H1 (cell line): ENCODE results near the gene MYCBPAP. TPM values are rescaled to one million over a fixed set of nuclear protein-coding genes. Genes with fewer than 3 reads are reported as not detected.
A peak's percentile ranks its signal among the peaks of the same experiment; 100 is the strongest.

Experiments used
- CTCF ChIA-PET: fragments of 300-600 bp; sonication (Branson Sonifier 250); formaldehyde crosslinking; loops from one replicate; lab custom pipeline; 2021; ENCODE audit not compliant: partially characterized antibody; lab: Charles Lee
- POLR2A ChIA-PET: fragments of 300-600 bp; sonication (Branson Sonifier 250); formaldehyde crosslinking; loops from one replicate; lab custom pipeline; 2021; ENCODE audit warnings: inconsistent platforms; ENCODE audit not compliant: partially characterized antibody; lab: Charles Lee
- DNase-seq, 2 experiments: peaks; one replicate each; pipeline versions ENCODE4 v3.0.0 to v3.0.0-alpha.2; 2010 to 2022; ENCODE audit warnings: low spot score in 2 of 2, low read depth in 1 of 2, mixed read lengths in 1 of 2
- FAIRE-seq: peaks from 2 replicates; lab custom pipeline; 2011; peaks lifted over from hg19 to GRCh38; lab: Jason Lieb, UNC
- H2AFZ ChIP-seq: 2 replicates; pipeline ENCODE4 v1.8.1; 2012; ENCODE audit warnings: low read length, inconsistent platforms
- H2AK5ac ChIP-seq: 2 replicates; pipeline ENCODE4 v1.6.1; 2013; ENCODE audit warnings: low read depth, low read length
- H2BK120ac ChIP-seq: replicated peaks from 2 replicates; pipeline ENCODE3; 2013; ENCODE audit warnings: low read depth, low read length, inconsistent platforms
- H2BK12ac ChIP-seq: 2 replicates; pipeline ENCODE4 v1.6.1; 2013; ENCODE audit warnings: low read depth, low read length
- H2BK15ac ChIP-seq: 2 replicates; pipeline ENCODE4 v1.6.1; 2013; ENCODE audit warnings: low read length
- H2BK20ac ChIP-seq: 2 replicates; pipeline ENCODE4 v1.6.1; 2013; ENCODE audit warnings: low read length
- H2BK5ac ChIP-seq: 2 replicates; pipeline ENCODE4 v1.6.1; 2013; ENCODE audit warnings: low read depth, low read length
- H3K14ac ChIP-seq: 2 replicates; pipeline ENCODE4 v1.6.1; 2013; ENCODE audit warnings: inconsistent platforms; ENCODE audit not compliant: insufficient read length
- H3K18ac ChIP-seq: 2 replicates; pipeline ENCODE4 v1.6.1; 2013; ENCODE audit warnings: low read length; ENCODE audit errors: extremely low read depth
- H3K23ac ChIP-seq: 2 replicates; pipeline ENCODE4 v1.6.1; 2013; ENCODE audit warnings: inconsistent platforms; ENCODE audit not compliant: insufficient read length
- H3K23me2 ChIP-seq: 2 replicates; pipeline ENCODE4 v1.6.1; 2013; ENCODE audit warnings: low read depth, low read length
- H3K27ac ChIP-seq: 2 replicates; pipeline ENCODE4 v1.6.1; 2011; ENCODE audit warnings: low read depth, low read length, inconsistent platforms
- H3K27me3 ChIP-seq, 4 experiments: replicated peaks in 1 of 4; 1 replicate in 1 of 4; 2 replicates in 3 of 4; pipeline versions ENCODE4 v1.6.1 to v1.8.1; 2011 to 2013; ENCODE audit warnings: low read length in 3 of 4, mild to moderate bottlenecking in 3 of 4, inconsistent platforms in 2 of 4, mixed read lengths in 2 of 4, moderate library complexity in 1 of 4; ENCODE audit not compliant: control insufficient read depth in 3 of 4, insufficient read depth in 3 of 4; ENCODE audit errors: extremely low read depth in 1 of 4
- H3K36me3 ChIP-seq, 4 experiments: 2 replicates each; pipeline versions ENCODE4 v1.6.1 to v1.8.1; 2011 to 2013; ENCODE audit warnings: mild to moderate bottlenecking in 4 of 4, low read length in 3 of 4, moderate library complexity in 2 of 4, control low read depth in 1 of 4, inconsistent platforms in 1 of 4; ENCODE audit not compliant: insufficient read depth in 4 of 4, control insufficient read depth in 2 of 4
- H3K4ac ChIP-seq: replicated peaks from 2 replicates; pipeline ENCODE3; 2013; ENCODE audit warnings: low read length, low read depth, mixed read lengths, inconsistent platforms; ENCODE audit not compliant: insufficient read length
- H3K4me1 ChIP-seq, 4 experiments: replicated peaks in 1 of 4; 1 replicate in 1 of 4; 2 replicates in 3 of 4; pipeline versions ENCODE4 v1.6.1 to v1.8.1; 2011 to 2013; ENCODE audit warnings: low read length in 3 of 4, inconsistent platforms in 2 of 4, mixed read lengths in 1 of 4; ENCODE audit not compliant: insufficient read depth in 4 of 4, control insufficient read depth in 3 of 4
- H3K4me2 ChIP-seq, 2 experiments: 2 replicates each; pipeline versions ENCODE4 v1.6.1 to v1.8.1; 2011 to 2013; ENCODE audit warnings: low read depth in 2 of 2, low read length in 2 of 2, control low read depth in 1 of 2, inconsistent platforms in 1 of 2, mild to moderate bottlenecking in 1 of 2; ENCODE audit not compliant: insufficient read depth in 1 of 2
- H3K4me3 ChIP-seq, 4 experiments: fragments of 200-600, 300-600 bp in 1 of 4; sonication (generic), shearing (Covaris generic), sonication (Bioruptor Twin) in 1 of 4; 2 replicates each; pipeline versions ENCODE4 v1.5.1 to v1.8.1; 2011 to 2016; ENCODE audit warnings: low read length in 4 of 4, low read depth in 3 of 4, control low read depth in 2 of 4, inconsistent platforms in 2 of 4, mild to moderate bottlenecking in 2 of 4, mixed read lengths in 1 of 4, moderate library complexity in 1 of 4; ENCODE audit not compliant: insufficient read depth in 2 of 4; ENCODE audit errors: extremely low read depth in 1 of 4
- H3K56ac ChIP-seq: replicated peaks from 2 replicates; pipeline ENCODE3; 2013; ENCODE audit warnings: low read depth, mild to moderate bottlenecking, mixed read lengths, low read length, inconsistent platforms; ENCODE audit not compliant: insufficient read length
- H3K79me1 ChIP-seq: 2 replicates; pipeline ENCODE4 v1.6.1; 2013; ENCODE audit warnings: low read depth, low read length, control low read depth
- H3K79me2 ChIP-seq, 2 experiments: 2 replicates each; pipeline versions ENCODE4 v1.6.1 to v1.8.1; 2012 to 2013; ENCODE audit warnings: low read length in 2 of 2, mild to moderate bottlenecking in 2 of 2, inconsistent platforms in 1 of 2; ENCODE audit not compliant: insufficient read depth in 2 of 2, control insufficient read depth in 1 of 2
- H3K9ac ChIP-seq, 4 experiments: replicated peaks in 1 of 4; 1 replicate in 1 of 4; 2 replicates in 3 of 4; pipeline versions ENCODE4 v1.6.1 to v1.8.1; 2011 to 2013; ENCODE audit warnings: low read depth in 3 of 4, low read length in 3 of 4, control low read depth in 2 of 4, mild to moderate bottlenecking in 2 of 4, moderate library complexity in 2 of 4, inconsistent platforms in 1 of 4; ENCODE audit errors: extremely low read depth in 1 of 4
- H3K9me3 ChIP-seq, 2 experiments: 2 replicates each; pipeline versions ENCODE4 v1.6.1 to v1.8.1; 2012 to 2013; ENCODE audit warnings: mild to moderate bottlenecking in 2 of 2, moderate library complexity in 2 of 2, control low read depth in 1 of 2, inconsistent platforms in 1 of 2, low read depth in 1 of 2, low read length in 1 of 2, mixed read lengths in 1 of 2; ENCODE audit not compliant: insufficient read depth in 2 of 2
- H4K20me1 ChIP-seq, 2 experiments: replicated peaks in 1 of 2; 2 replicates each; pipeline versions ENCODE3 to v1.8.1; 2011 to 2013; ENCODE audit warnings: inconsistent platforms in 2 of 2, low read length in 2 of 2, mild to moderate bottlenecking in 1 of 2; ENCODE audit not compliant: insufficient read depth in 2 of 2, control insufficient read depth in 1 of 2
- H4K5ac ChIP-seq: 2 replicates; pipeline ENCODE4 v1.6.1; 2013; ENCODE audit warnings: low read length, low read depth, mixed read lengths, inconsistent platforms; ENCODE audit not compliant: insufficient read length
- H4K8ac ChIP-seq: 2 replicates; pipeline ENCODE4 v1.8.0; 2013; ENCODE audit warnings: mild to moderate bottlenecking, moderate library complexity, low read length, inconsistent platforms; ENCODE audit not compliant: insufficient read depth; ENCODE audit errors: extremely low read depth
- H4K91ac ChIP-seq: replicated peaks from 2 replicates; pipeline ENCODE3; 2013; ENCODE audit warnings: low read length, mixed read lengths, inconsistent platforms; ENCODE audit not compliant: insufficient read length
- ASH2L ChIP-seq: fragments of 200-600, 300-600 bp; sonication (generic); IDR thresholded peaks from one replicate; pipeline ENCODE4 v1.7.1; 2017; ENCODE audit warnings: low read length
- BACH1 ChIP-seq: IDR thresholded peaks from 2 replicates; pipeline ENCODE4 v1.6.1; 2012; ENCODE audit warnings: low read length, improper control_type of control experiment
- BRCA1 ChIP-seq: IDR thresholded peaks from 2 replicates; pipeline ENCODE4 v1.6.1; 2012; ENCODE audit warnings: low read depth, low read length, improper control_type of control experiment
- CEBPB ChIP-seq: IDR thresholded peaks from 2 replicates; pipeline ENCODE4 v1.6.1; 2012; ENCODE audit warnings: low read depth, low read length
- GABPA ChIP-seq: IDR thresholded peaks from 2 replicates; pipeline ENCODE4 v1.6.1; 2011; ENCODE audit warnings: mild to moderate bottlenecking, low read length, moderate library complexity, borderline replicate concordance; ENCODE audit not compliant: insufficient read depth
- JUN ChIP-seq: IDR thresholded peaks from 2 replicates; pipeline ENCODE4 v1.6.1; 2011; ENCODE audit warnings: low read depth, mild to moderate bottlenecking, improper control_type of control experiment, low read length
- MAFK ChIP-seq: IDR thresholded peaks from 2 replicates; pipeline ENCODE4 v1.6.1; 2012; ENCODE audit warnings: low read depth, mild to moderate bottlenecking, improper control_type of control experiment, low read length
- NRF1 ChIP-seq: IDR thresholded peaks from 2 replicates; pipeline ENCODE4 v1.6.1; 2011; ENCODE audit warnings: mild to moderate bottlenecking, low read depth, low read length, improper control_type of control experiment
- RXRA ChIP-seq: IDR thresholded peaks from 2 replicates; pipeline ENCODE4 v1.6.1; 2011; ENCODE audit warnings: low read depth, mild to moderate bottlenecking, low read length, moderate library complexity; ENCODE audit not compliant: insufficient read depth
- SP2 ChIP-seq: IDR thresholded peaks from 2 replicates; pipeline ENCODE4 v1.6.1; 2012; ENCODE audit warnings: mild to moderate bottlenecking, low read length, inconsistent platforms
- USF2 ChIP-seq: IDR thresholded peaks from 2 replicates; pipeline ENCODE4 v1.6.1; 2011; ENCODE audit warnings: low read length, improper control_type of control experiment
- WGBS, 2 experiments: shearing (Covaris generic) in 1 of 2; methylation state at CpG; one replicate each; pipeline versions ENCODE4 v1.1.6 to v1.1.7; 2013 to 2015; ENCODE audit warnings: low lambda C conversion rate in 2 of 2, mixed read lengths in 2 of 2, inconsistent platforms in 1 of 2, low coverage in 1 of 2, missing lambda C conversion rate in 1 of 2; ENCODE audit not compliant: insufficient replicate concordance in 2 of 2, insufficient coverage in 1 of 2, insufficient read length in 1 of 2; ENCODE audit errors: extremely low coverage in 1 of 2, missing lambda C conversion rate in 1 of 2; 5-methylcytosine and 5-hydroxymethylcytosine counted together
- polyA plus RNA-seq, 7 experiments: library from polyadenylated mRNA; depleted of rRNA in 3 of 7; stranded (reverse) in 5 of 7; unstranded in 2 of 7; fragments of >200 nt in 5 of 7; fragments of 200-250 nt in 2 of 7; gene quantifications; 1 replicate in 5 of 7; 2 replicates in 1 of 7; 4 replicates in 1 of 7; pipeline versions ENCODE4 v1.2.1 to v1.2.3, GENCODE V29; 2011 to 2013; ENCODE audit warnings: missing spikeins in 2 of 7, mixed read lengths in 2 of 7
- total RNA-seq: library from RNA; stranded (reverse); fragmentation: NEBNext Ultra II Directional; extraction: Animal tissue kit (Norgen Biotek cat#: 25700); gene quantifications from 2 replicates; pipeline ENCODE4 v1.2.1, GENCODE V29; 2021

The MYCBPAP gene
- total and polyA plus RNA-seq, 2 of the 8 experiments (the other 6 are each of a cell fraction or from before 2014, with no cell fraction given): 0.89 to 3.3 TPM

GRCh38 chr17:50518384-50519023 is 10.3 kb downstream of the MYCBPAP start:
- H3K56ac ChIP-seq: no peak overlapping the region
- H3K27ac ChIP-seq: no peak overlapping the region
- H2AFZ ChIP-seq: no peak overlapping the region
- no peak overlapping the region for H2BK120ac ChIP-seq
- H2AK5ac ChIP-seq: no peak overlapping the region
- no peak overlapping the region for H3K23ac ChIP-seq
- H3K4me1 ChIP-seq: peaks cover 0 to 2% (median 0%) of the 10 kb centered on the region in 4 experiments; a peak in 2 of 7 replicates
- no peak overlapping the region for H2BK5ac ChIP-seq
- POLR2A ChIA-PET: interaction anchor here (0.7 to 1.0 kb wide), 3 partner anchors 9 to 15 kb away, joined by 3 to 4 read pairs (median 3); no protein-coding TSS in a partner anchor
- no peak overlapping the region for H3K4me2 ChIP-seq
- CTCF ChIA-PET: interaction anchor here (0.6 to 2.7 kb wide), 7 partner anchors 11 to 318 kb away, joined by 3 to 12 read pairs (median 3); no protein-coding TSS in a partner anchor
- H4K5ac ChIP-seq: no peak overlapping the region
- H3K9ac ChIP-seq: no peak overlapping the region; a peak in 1 of 7 replicates
- H3K14ac ChIP-seq: no peak overlapping the region
- no peaks in the 10 kb centered on the region for H3K79me2 ChIP-seq
- H3K79me1 ChIP-seq: no peaks in the 10 kb centered on the region
- FAIRE-seq: no peak
- WGBS, 2 experiments: 81% methylated on average over 12 of the region's 13 CpGs; no CpG with 5 or more reads in 1 of the 2 experiments
- H3K27me3 ChIP-seq: no peaks in the 10 kb centered on the region; a peak in 1 of 7 replicates
- no peak overlapping the region for H3K4ac ChIP-seq
- H2BK20ac ChIP-seq: no peak overlapping the region
- no peak for DNase-seq
- no peaks in the 10 kb centered on the region for H3K9me3 ChIP-seq
- no peak overlapping the region for H2BK12ac ChIP-seq
- no peak overlapping the region for H3K4me3 ChIP-seq
- H3K23me2 ChIP-seq: no peaks in the 10 kb centered on the region
- peak overlapping the region; percentile 9; the same call in 1 of the 2 replicates for H4K8ac ChIP-seq
- no peak overlapping the region for H2BK15ac ChIP-seq
- no peak for TF ChIP-seq JUN
- no peak for TF ChIP-seq BRCA1
- TF ChIP-seq USF2: no peak
- no peak for TF ChIP-seq GABPA
- no peak for TF ChIP-seq ASH2L
- no peak for TF ChIP-seq SP2
- TF ChIP-seq BACH1: no peak
- no peak for TF ChIP-seq RXRA
- TF ChIP-seq NRF1: no peak
- no peak for TF ChIP-seq MAFK
- no peak for TF ChIP-seq CEBPB
- no peaks in the 10 kb centered on the region for H4K20me1 ChIP-seq
- H3K36me3 ChIP-seq: no peaks in the 10 kb centered on the region
- H4K91ac ChIP-seq: no peak overlapping the region
- H3K18ac ChIP-seq: no peak overlapping the region
